Activated T-helper 1 cell treated with anti-CD3 and anti-CD28 coated beads, Interleukin-12 subunit alpha, Interleukin-12 subunit beta, Interleukin-2, Interleukin-4 antibody, amounts not matched to agents 30 ng/mL and 10 ng/mL and 1 ng/mL, durations not matched to agents 14 hours and 24 hours and 36 hours (primary cell): ENCODE measurements around the gene ZFX. TPM values are rescaled to one million over a fixed set of nuclear protein-coding genes. Genes with fewer than 3 reads are reported as not detected.

Source experiments
- DNase-seq: peaks from one replicate; pipeline ENCODE4 v3.0.0; 2021; ENCODE audit warnings: low spot score
- H3K27ac Mint-ChIP-seq: one replicate; pipeline ENCODE4 v1.8.0; 2021; ENCODE audit warnings: mild to moderate bottlenecking, mixed read lengths
- H3K27me3 Mint-ChIP-seq: one replicate; pipeline ENCODE4 v1.8.0; 2022; ENCODE audit warnings: mild to moderate bottlenecking, moderate library complexity, mixed read lengths; ENCODE audit not compliant: insufficient read depth
- H3K36me3 Mint-ChIP-seq: one replicate; pipeline ENCODE4 v1.8.0; 2021; ENCODE audit warnings: low read depth, mixed read lengths
- H3K4me1 Mint-ChIP-seq: one replicate; pipeline ENCODE4 v1.8.0; 2021; ENCODE audit warnings: low read depth, mixed read lengths
- H3K4me3 Mint-ChIP-seq: one replicate; pipeline ENCODE4 v1.8.0; 2021; ENCODE audit warnings: mild to moderate bottlenecking, moderate library complexity, mixed read lengths
- H3K9me3 Mint-ChIP-seq: one replicate; pipeline ENCODE4 v1.8.0; 2021; ENCODE audit warnings: mixed read lengths
- intact Hi-C: fragments of 100-400 bp; cut with micrococcal nuclease; formaldehyde crosslinking; loops from one replicate; pipeline ENCODE4 v1.15.1; 2024
- total RNA-seq: library from RNA; stranded (reverse); gene quantifications from 2 replicates; pipeline ENCODE4 v1.2.3, GENCODE V29; 2022

The ZFX gene
- total RNA-seq, 1 donor from 2014 or later = 43.3 TPM

DNA sequence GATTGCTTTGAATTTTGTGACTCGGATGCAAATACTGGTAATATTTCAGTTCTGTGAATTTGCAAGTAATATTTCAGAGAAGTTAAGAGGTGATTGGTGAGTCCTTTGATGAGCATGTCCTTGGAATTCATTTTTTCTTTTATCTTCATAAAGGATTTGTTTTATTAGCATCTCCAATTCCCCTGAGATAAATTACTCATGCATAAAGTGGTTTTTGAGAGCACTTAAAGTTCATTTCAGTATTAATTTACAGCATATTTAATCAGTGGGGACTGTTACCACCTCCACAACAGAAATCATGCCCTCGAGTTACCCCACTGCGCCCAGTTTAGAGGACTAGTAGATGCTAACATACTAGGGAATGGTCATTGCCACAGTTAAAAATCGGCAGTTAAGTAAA lies 65.0 kb downstream of the ZFX start:
- no peaks in the 10 kb centered on the region for H3K9me3 Mint-ChIP-seq
- no peak overlapping the region for H3K4me3 Mint-ChIP-seq
- H3K27me3 Mint-ChIP-seq = no peaks in the 10 kb centered on the region
- no peak for DNase-seq
- intact Hi-C loops = no loop called here
- H3K36me3 Mint-ChIP-seq = peaks cover 5% of the 10 kb centered on the region
- no peaks in the 10 kb centered on the region for H3K4me1 Mint-ChIP-seq
- no peak overlapping the region for H3K27ac Mint-ChIP-seq

DNA sequence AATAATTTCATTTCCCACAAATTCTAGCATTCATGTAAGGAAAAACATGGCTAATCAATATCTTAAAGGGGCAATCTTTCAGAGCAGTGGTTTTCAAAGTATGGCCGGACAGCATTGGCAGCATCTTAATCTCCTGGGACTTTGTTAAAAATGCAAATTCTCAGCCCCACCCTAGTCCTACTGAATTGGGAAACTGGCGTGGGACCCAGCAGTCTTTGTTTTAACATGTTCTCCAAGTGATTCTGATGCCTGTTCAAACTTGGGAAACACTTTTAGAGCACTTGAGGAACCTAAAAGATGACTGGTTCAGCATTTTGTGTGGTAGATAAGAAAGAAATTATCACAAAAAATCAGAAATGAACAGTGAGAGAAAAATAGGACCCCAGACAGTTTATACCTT lies 65.7 kb downstream of the ZFX start:
- H3K36me3 Mint-ChIP-seq = peaks cover 5% of the 10 kb centered on the region
- H3K9me3 Mint-ChIP-seq = no peaks in the 10 kb centered on the region
- no peaks in the 10 kb centered on the region for H3K4me1 Mint-ChIP-seq
- intact Hi-C loops = no loop called here
- H3K4me3 Mint-ChIP-seq = no peak overlapping the region
- no peaks in the 10 kb centered on the region for H3K27me3 Mint-ChIP-seq
- no peak for DNase-seq
- H3K27ac Mint-ChIP-seq = no peak overlapping the region

DNA sequence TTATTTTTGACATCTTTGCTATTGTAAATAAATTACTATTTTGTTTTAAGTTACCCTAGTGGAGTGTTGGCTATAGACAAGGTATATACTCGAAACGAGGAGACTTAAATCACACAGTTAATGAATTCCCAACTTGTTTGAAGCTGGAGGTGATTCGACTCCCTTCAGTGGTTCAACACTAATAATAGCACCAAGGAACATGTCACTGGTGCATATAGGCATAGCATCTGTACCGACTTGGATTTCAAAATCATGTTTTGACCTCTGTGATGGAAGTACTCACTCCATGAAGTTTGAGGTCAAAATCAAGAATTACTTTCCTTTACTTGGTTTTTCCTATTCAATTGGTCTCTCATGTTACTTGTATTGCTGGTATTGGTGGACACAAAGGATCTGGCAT lies 66.5 kb downstream of the ZFX start:
- DNase-seq = no peak
- Mint-ChIP-seq H3K4me3 (no peak overlapping the region), H3K27me3 (no peaks in the 10 kb centered on the region), H3K9me3 (no peaks in the 10 kb centered on the region), H3K27ac (no peak overlapping the region), H3K36me3 (peaks cover 2% of the 10 kb centered on the region), H3K4me1 (no peaks in the 10 kb centered on the region)
- intact Hi-C loops = no loop called here

DNA sequence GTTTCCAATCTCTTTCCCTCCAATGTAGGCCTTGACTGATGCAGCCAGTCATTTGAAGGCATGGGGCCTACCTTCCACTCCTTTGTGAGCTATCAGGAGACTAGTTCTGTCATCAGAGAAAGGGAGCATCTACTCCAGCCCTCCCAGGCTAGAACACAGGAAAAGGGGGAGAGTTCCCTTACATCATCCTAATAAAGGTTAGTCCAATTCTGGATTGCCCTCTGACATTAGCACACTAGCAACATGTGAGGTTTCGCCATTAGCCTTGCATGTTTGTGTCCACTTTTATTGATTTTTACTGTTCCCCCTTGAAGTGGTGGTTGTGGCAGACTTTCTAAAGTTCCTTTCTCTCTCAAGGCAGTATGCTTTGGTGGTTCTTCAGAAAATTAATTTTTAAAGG lies 67.3 kb downstream of the ZFX start:
- H3K36me3 Mint-ChIP-seq = no peaks in the 10 kb centered on the region
- no peaks in the 10 kb centered on the region for H3K27me3 Mint-ChIP-seq
- H3K9me3 Mint-ChIP-seq = no peaks in the 10 kb centered on the region
- DNase-seq = no peak
- no peaks in the 10 kb centered on the region for H3K4me1 Mint-ChIP-seq
- no peak overlapping the region for H3K27ac Mint-ChIP-seq
- H3K4me3 Mint-ChIP-seq = no peak overlapping the region
- intact Hi-C loops = no loop called here

DNA sequence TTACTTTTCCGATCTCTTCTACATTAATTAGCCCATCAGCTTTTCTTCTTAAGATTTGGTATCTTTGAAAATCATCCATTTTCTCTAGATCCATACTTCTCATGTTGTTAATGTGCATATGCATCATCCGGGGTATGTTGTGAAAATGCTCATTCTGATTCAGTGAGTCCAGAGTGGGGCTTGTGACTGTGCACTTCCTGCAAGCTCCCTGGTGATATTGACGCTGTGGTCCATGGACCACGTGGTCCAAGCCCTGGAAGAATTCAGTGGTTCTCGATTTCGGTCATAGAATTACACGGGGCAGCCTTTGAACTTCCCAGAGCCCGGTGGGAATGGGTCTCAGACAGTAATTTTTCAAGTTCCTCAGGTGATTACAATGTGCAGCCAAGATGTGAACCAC lies 69.8 kb downstream of the ZFX start:
- DNase-seq = no peak
- Mint-ChIP-seq H3K36me3 (no peaks in the 10 kb centered on the region), H3K4me1 (no peaks in the 10 kb centered on the region), H3K9me3 (no peaks in the 10 kb centered on the region), H3K4me3 (no peak overlapping the region), H3K27ac (no peak overlapping the region), H3K27me3 (no peaks in the 10 kb centered on the region)
- intact Hi-C loops = no loop called here

DNA sequence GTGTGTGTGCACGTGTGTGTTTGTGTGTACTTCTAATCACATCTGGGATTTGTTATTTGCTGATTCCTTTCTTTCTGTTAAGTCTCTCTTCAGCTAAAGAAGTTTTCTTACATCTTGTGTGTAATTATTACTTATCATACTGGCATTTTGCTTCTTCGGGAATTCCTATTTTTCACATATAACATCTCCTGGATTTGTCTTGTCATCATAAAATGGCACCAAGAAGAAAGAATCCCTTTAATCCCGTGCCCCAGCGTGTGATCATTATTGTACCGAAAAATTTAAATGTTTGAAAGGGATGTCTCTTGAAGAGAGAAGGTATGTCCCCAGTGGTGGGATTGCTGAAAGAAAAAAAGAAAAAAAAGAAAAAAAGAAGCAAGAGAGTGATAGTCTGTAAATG lies 72.3 kb downstream of the ZFX start:
- DNase-seq = no peak
- H3K27me3 Mint-ChIP-seq = no peaks in the 10 kb centered on the region
- no peaks in the 10 kb centered on the region for H3K4me1 Mint-ChIP-seq
- H3K27ac Mint-ChIP-seq = no peak overlapping the region
- no peaks in the 10 kb centered on the region for H3K36me3 Mint-ChIP-seq
- intact Hi-C loops = no loop called here
- H3K4me3 Mint-ChIP-seq = no peak overlapping the region
- peaks cover 10% of the 10 kb centered on the region for H3K9me3 Mint-ChIP-seq

DNA sequence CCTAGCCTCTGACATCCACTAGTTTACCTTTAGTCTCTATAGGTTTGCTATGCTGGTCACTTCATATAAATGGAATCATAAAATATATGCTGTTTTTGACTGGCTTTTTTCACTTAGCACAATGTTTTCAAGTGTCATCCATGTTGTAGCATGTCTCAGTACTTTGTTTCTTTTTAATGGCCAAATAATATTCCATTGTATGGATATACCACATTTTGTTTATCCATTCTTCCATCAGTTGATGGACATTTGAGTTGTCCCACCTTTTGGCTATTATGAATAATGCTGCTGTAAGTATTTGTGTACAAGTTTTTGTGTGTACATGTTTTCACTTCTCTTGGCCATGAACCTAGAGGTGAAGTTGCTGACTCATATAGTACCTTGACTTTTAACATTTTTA lies 75.7 kb downstream of the ZFX start:
- no peak overlapping the region for H3K4me3 Mint-ChIP-seq
- H3K27me3 Mint-ChIP-seq = peaks cover 2% of the 10 kb centered on the region
- H3K36me3 Mint-ChIP-seq = no peaks in the 10 kb centered on the region
- no peak overlapping the region for H3K27ac Mint-ChIP-seq
- DNase-seq = no peak
- peaks cover 16% of the 10 kb centered on the region for H3K9me3 Mint-ChIP-seq
- intact Hi-C loops = loop anchor here (1.0 kb wide), 1 partner anchor 9 kb away; no protein-coding TSS in a partner anchor
- no peaks in the 10 kb centered on the region for H3K4me1 Mint-ChIP-seq

DNA sequence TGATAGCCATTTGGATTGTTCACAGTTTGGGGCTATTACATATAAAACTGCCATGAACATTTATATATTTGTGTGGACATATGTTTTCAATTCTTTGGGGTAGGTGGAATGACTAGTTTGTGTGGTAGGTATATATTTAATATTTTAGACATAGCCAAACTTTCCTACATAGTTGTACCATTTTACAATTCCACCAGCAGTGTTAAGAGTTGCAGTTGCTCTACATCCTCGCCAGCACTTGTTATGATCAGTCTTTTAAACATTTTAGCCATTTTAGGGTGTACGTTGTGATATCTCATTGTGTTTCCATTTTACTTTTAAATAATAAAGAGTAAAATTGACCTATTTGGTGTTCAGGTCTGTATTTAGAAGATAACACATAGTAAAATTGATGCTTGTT lies 76.6 kb downstream of the ZFX start:
- DNase-seq = no peak
- intact Hi-C loops = no loop called here
- Mint-ChIP-seq H3K27ac (no peak overlapping the region), H3K9me3 (peaks cover 16% of the 10 kb centered on the region), H3K27me3 (peaks cover 3% of the 10 kb centered on the region), H3K4me1 (no peaks in the 10 kb centered on the region), H3K36me3 (no peaks in the 10 kb centered on the region), H3K4me3 (no peak overlapping the region)

DNA sequence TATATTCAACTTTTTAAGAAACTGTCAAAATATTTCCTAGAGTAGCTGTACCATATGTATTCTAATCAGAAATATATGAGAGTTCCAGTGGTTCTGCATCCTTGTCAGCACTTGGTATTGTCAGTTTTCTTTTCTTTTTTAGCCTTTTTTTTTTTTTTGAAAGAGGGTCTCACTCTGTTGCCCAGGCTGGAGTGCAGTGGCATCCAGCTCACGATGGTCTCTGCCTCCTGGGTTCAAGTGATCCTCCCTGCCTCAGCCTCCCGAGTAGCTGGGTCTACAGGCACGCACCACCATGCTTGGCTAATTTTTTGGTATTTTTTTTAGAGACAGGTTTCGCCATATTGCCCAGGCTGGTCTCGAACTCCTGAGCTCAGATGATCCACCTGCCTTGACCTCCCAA lies 79.1 kb downstream of the ZFX start:
- Mint-ChIP-seq H3K36me3 (no peaks in the 10 kb centered on the region), H3K9me3 (peaks cover 16% of the 10 kb centered on the region), H3K4me3 (no peak overlapping the region), H3K27me3 (peaks cover 3% of the 10 kb centered on the region), H3K4me1 (no peaks in the 10 kb centered on the region), H3K27ac (no peak overlapping the region)
- intact Hi-C loops = no loop called here
- DNase-seq = no peak

DNA sequence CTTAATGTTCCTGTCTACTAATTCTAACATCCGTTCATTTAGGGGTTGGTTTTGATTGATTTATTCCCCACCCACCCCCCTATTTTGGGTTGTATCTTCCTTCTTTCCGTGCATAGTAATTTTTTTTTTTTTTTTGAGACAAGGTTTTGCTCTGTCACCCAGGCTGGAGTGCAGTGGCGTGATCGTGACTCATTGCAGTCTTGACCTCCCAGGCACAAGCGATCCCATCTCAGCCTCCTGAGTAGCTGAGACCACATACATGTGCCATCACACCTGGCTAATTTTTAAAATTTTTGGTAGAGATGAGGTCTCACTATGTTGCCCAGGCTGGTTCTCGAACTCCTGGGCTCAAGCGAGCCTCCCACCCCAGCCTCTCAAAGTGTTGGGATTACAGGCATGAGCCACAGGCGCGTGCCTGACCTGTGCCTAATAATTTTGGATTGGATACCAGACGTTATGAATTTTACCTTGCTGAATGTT lies 79.9 kb downstream of the ZFX start:
- intact Hi-C loops = no loop called here
- Mint-ChIP-seq H3K27me3 (peaks cover 3% of the 10 kb centered on the region), H3K4me3 (no peak overlapping the region), H3K27ac (no peak overlapping the region), H3K4me1 (no peaks in the 10 kb centered on the region), H3K9me3 (peaks cover 16% of the 10 kb centered on the region), H3K36me3 (no peaks in the 10 kb centered on the region)
- DNase-seq = no peak

DNA sequence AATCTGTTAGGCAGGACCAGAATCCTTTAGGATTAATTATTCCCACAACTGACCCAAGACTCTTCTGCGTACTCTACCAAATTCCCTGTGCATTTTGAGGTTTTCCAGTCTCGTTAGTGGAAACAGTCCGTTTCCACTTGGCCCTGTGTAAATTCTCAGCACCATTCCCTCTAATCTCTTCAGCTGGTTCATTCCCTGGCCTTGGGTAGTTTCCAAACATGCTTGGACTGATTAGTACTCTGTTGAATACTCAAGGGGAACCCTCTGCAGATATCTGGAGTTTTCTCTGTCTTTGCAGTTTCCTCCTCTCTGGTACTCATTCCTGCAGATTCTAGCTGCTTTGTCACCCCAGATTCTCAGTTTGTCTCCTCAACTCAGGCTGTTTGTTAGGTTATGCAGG lies 80.4 kb downstream of the ZFX start:
- Mint-ChIP-seq H3K4me1 (no peaks in the 10 kb centered on the region), H3K27ac (no peak overlapping the region), H3K36me3 (no peaks in the 10 kb centered on the region)

DNA sequence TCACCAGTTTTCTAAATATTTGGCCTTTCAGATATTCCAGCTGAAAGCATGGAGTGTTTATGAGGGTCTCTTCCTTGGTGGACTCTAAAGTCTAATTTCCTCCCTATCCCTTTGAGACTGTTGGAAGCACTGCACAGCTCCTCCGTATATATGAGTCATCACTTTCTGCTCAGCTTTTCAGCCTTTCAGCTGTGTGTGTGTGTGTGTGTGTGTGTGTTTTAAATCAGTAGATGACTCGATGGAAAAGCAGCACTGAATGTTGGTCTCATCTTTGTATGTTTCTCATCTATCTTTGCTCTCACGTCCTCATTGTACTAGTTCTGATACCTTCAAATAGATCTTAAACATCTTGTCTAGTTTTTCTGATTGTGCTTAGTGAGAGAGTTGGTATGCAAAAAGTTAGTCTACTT lies 81.6 kb downstream of the ZFX start:
- no peak overlapping the region for H3K27ac Mint-ChIP-seq
- peaks cover 3% of the 10 kb centered on the region for H3K27me3 Mint-ChIP-seq
- H3K4me3 Mint-ChIP-seq = no peak overlapping the region
- peaks cover 5% of the 10 kb centered on the region for H3K4me1 Mint-ChIP-seq
- intact Hi-C loops = no loop called here
- H3K9me3 Mint-ChIP-seq = peaks cover 15% of the 10 kb centered on the region
- DNase-seq = no peak
- no peaks in the 10 kb centered on the region for H3K36me3 Mint-ChIP-seq

More for the DNA sequence above, 80.4 kb downstream of the ZFX start:
- no peak for DNase-seq
- Mint-ChIP-seq H3K4me3 (no peak overlapping the region), H3K9me3 (peaks cover 19% of the 10 kb centered on the region), H3K27me3 (peaks cover 3% of the 10 kb centered on the region)
- intact Hi-C loops = no loop called here

DNA sequence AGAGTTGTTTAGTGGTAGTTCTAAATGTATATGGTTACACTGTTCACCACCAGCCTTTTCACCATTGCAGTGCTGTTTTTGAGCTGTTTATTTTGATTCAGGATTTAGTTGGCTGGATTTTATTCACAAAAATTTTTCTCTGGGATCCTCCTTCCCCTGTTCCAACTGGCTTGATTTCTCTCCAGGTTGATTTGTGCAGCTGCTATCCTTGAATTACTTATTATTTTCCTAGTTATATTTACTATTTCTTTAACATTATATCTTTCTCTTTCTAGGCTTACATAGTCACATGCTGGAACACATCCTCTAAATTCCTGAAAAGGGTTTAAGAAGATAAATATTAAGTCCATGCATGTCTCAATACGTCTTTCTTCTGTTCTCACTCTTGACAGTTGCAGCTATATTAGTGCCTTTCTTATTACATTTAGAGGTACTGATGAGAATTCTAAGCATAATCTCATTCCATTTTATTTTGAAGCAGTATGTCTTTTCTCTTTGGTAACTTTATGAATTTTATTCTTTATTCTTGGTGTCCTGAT lies 82.2 kb downstream of the ZFX start:
- H3K27ac Mint-ChIP-seq = no peak overlapping the region
- H3K4me3 Mint-ChIP-seq = no peak overlapping the region
- H3K27me3 Mint-ChIP-seq = peaks cover 3% of the 10 kb centered on the region
- H3K36me3 Mint-ChIP-seq = no peaks in the 10 kb centered on the region
- peaks cover 9% of the 10 kb centered on the region for H3K9me3 Mint-ChIP-seq
- DNase-seq = no peak
- peaks cover 5% of the 10 kb centered on the region for H3K4me1 Mint-ChIP-seq
- intact Hi-C loops = no loop called here

DNA sequence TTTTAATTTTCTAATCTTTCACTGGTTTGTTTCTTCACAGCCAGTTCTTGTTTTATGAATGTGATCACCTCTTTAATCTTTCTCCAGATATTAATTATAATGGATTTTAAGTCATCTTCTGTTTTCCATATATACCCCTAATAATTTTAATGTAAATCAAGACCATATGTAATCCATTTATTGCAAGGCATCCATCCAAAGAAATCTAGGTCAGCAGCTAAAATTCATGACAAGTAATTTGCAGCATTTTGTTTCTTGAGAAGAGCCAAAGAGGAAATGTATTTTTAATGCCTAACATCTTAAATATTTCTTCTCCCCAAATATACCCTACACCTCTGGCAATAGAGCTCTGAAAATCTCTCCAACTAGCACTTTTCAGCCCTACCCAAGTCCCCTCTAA lies 83.3 kb downstream of the ZFX start:
- H3K27me3 Mint-ChIP-seq = peaks cover 3% of the 10 kb centered on the region
- peaks cover 5% of the 10 kb centered on the region for H3K4me1 Mint-ChIP-seq
- DNase-seq = no peak
- H3K36me3 Mint-ChIP-seq = no peaks in the 10 kb centered on the region
- peaks cover 5% of the 10 kb centered on the region for H3K9me3 Mint-ChIP-seq
- no peak overlapping the region for H3K4me3 Mint-ChIP-seq
- intact Hi-C loops = no loop called here
- no peak overlapping the region for H3K27ac Mint-ChIP-seq
